ENCODE measurements around the gene LYRM1. TPM values are rescaled to one million over a fixed set of nuclear protein-coding genes. Genes with fewer than 3 reads are reported as not detected.
"Not testable (repeated sequence)": the region's sequence is repeated elsewhere in the genome, so short reads cannot be mapped to it uniquely, and the experiment has no call there.

Gene LYRM1
- total and polyA plus RNA-seq, 2 experiments from 2014 or later, result 57.3 to 60.0 TPM

- Histone ChIP-seq H3K9me2 (replicated peaks; ENCODE audit: insufficient read depth) (no peaks in the 10 kb centered on the region), H4K20me1 (ENCODE audit: insufficient read depth, poor library complexity, severe bottlenecking) (no peaks in the 10 kb centered on the region), H3K9me3 (ENCODE audit: low read depth) (no peaks in the 10 kb centered on the region), H3K4me2 (no peak overlapping the region), H3K79me2 (no peaks in the 10 kb centered on the region), H3K36me3 (replicated peaks; ENCODE audit: insufficient read depth, low read depth) (no peaks in the 10 kb centered on the region), H3K27ac (no peak overlapping the region), H2AFZ (no peak overlapping the region), H3K27me3 (no peaks in the 10 kb centered on the region), H3K4me3 (no peak overlapping the region), H3K4me1 (ENCODE audit: insufficient read depth) (no peaks in the 10 kb centered on the region)
- no peak for TF ChIP-seq CTCF (IDR thresholded peaks at IDR 0.05; ENCODE audit: poor library complexity)
- no peak for TF ChIP-seq EZH2phosphoT487 (IDR thresholded peaks at IDR 0.05; ENCODE audit: low read depth, severe bottlenecking, unreplicated experiment)
- no peak for TF ChIP-seq EZH2 (IDR thresholded peaks at IDR 0.05; ENCODE audit: borderline replicate concordance)
- 75% methylated on average over 2 of the region's 3 CpGs for WGBS (ENCODE audit: low lambda C conversion rate, missing lambda C conversion rate)
- DNase-seq (ENCODE audit: low spot score), result no peak
Observed at GRCh38 chr16:20968765-20969164, 68.2 kb downstream of the LYRM1 start.

GRCh38 chr16:20969386-20969785 is 68.8 kb downstream of the LYRM1 start:
- no peak overlapping the region for H3K4me3 ChIP-seq
- TF ChIP-seq CTCF (IDR thresholded peaks at IDR 0.05; ENCODE audit: poor library complexity) (no peak), EZH2 (IDR thresholded peaks at IDR 0.05; ENCODE audit: borderline replicate concordance) (no peak), EZH2phosphoT487 (IDR thresholded peaks at IDR 0.05; ENCODE audit: low read depth, severe bottlenecking, unreplicated experiment) (no peak)
- no peaks in the 10 kb centered on the region for H3K36me3 ChIP-seq (replicated peaks; ENCODE audit: insufficient read depth, low read depth)
- H2AFZ ChIP-seq, result no peak overlapping the region
- no peaks in the 10 kb centered on the region for H3K27me3 ChIP-seq
- no peaks in the 10 kb centered on the region for H4K20me1 ChIP-seq (ENCODE audit: insufficient read depth, poor library complexity, severe bottlenecking)
- no peaks in the 10 kb centered on the region for H3K4me1 ChIP-seq (ENCODE audit: insufficient read depth)
- H3K27ac ChIP-seq, result no peak overlapping the region
- H3K9me3 ChIP-seq (ENCODE audit: low read depth), result no peaks in the 10 kb centered on the region
- no peaks in the 10 kb centered on the region for H3K79me2 ChIP-seq
- DNase-seq (ENCODE audit: low spot score), result no peak
- no peak overlapping the region for H3K4me2 ChIP-seq
- 90% methylated on average over 5 of the region's 5 CpGs for WGBS (ENCODE audit: low lambda C conversion rate, missing lambda C conversion rate)
- H3K9me2 ChIP-seq (replicated peaks; ENCODE audit: insufficient read depth), result no peaks in the 10 kb centered on the region

DNA sequence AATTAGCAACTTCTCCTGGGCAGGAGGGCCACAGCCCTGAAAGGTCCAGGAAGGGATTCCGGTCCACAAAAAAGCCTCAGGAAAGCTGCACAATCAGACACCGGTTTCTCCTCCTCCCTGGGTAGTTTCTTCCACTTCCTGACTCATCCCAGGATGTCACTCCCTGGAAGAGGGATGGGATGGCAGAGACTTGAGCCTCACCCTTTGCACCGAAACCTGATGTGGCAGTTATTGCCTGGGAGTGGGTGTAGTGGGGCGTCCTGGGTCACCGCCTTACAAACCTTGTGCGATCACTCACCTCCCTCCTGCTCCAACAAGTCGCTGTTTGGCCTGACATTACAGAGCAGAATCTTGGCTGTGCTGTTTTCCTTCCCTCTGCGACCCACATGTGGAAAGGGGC is 70.8 kb downstream of the LYRM1 start:
- no peaks in the 10 kb centered on the region for H3K79me2 ChIP-seq
- H4K20me1 ChIP-seq (ENCODE audit: insufficient read depth, poor library complexity, severe bottlenecking), result no peaks in the 10 kb centered on the region
- H3K4me2 ChIP-seq, result no peak overlapping the region
- WGBS (ENCODE audit: low lambda C conversion rate, missing lambda C conversion rate), result 86% methylated on average over 8 of the region's 8 CpGs
- no peaks in the 10 kb centered on the region for H3K4me1 ChIP-seq (ENCODE audit: insufficient read depth)
- no peak overlapping the region for H3K27ac ChIP-seq
- H2AFZ ChIP-seq, result no peak overlapping the region
- DNase-seq (ENCODE audit: low spot score), result no peak
- TF ChIP-seq CTCF (IDR thresholded peaks at IDR 0.05; ENCODE audit: poor library complexity) (no peak), EZH2 (IDR thresholded peaks at IDR 0.05; ENCODE audit: borderline replicate concordance) (no peak), EZH2phosphoT487 (IDR thresholded peaks at IDR 0.05; ENCODE audit: low read depth, severe bottlenecking, unreplicated experiment) (no peak)
- H3K9me2 ChIP-seq (replicated peaks; ENCODE audit: insufficient read depth), result no peaks in the 10 kb centered on the region
- no peaks in the 10 kb centered on the region for H3K9me3 ChIP-seq (ENCODE audit: low read depth)
- no peaks in the 10 kb centered on the region for H3K36me3 ChIP-seq (replicated peaks; ENCODE audit: insufficient read depth, low read depth)
- no peaks in the 10 kb centered on the region for H3K27me3 ChIP-seq
- H3K4me3 ChIP-seq, result no peak overlapping the region

DNA sequence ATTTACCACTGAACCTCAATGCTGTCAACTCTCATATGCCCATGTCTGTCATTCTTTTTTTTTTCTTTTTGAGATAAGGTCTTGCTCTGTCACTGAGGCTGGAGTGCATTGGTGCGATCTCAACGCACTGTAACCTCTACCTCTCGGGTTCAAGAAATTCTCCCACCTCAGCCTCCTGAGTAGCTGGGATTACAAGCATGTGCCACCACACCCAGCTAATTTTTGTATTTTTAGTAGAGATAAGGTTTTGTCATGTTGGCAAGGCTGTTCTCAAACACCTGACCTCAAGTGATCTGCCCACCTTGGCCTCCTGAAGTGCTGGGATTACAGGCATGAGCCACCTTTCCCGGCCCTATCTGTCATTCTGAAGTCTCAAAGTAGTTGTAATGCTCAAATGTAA is 72.6 kb downstream of the LYRM1 start:
- H3K4me3 ChIP-seq; H3K9me2 ChIP-seq (replicated peaks; ENCODE audit: insufficient read depth); H3K4me2 ChIP-seq; H3K36me3 ChIP-seq (replicated peaks; ENCODE audit: insufficient read depth, low read depth); H3K79me2 ChIP-seq; H3K9me3 ChIP-seq (ENCODE audit: low read depth); H3K4me1 ChIP-seq (ENCODE audit: insufficient read depth); H3K27ac ChIP-seq; DNase-seq (ENCODE audit: low spot score); H4K20me1 ChIP-seq (ENCODE audit: insufficient read depth, poor library complexity, severe bottlenecking); H3K27me3 ChIP-seq; H2AFZ ChIP-seq: not testable (repeated sequence)
- 90% methylated on average over 4 of the region's 4 CpGs for WGBS (ENCODE audit: low lambda C conversion rate, missing lambda C conversion rate)

Other genes starting within 250 kb of the LYRM1 start
- 0.47 and 0.48 TPM in 2 replicates for gene ACSM1, start 203.1 kb upstream of the LYRM1 start, total RNA-seq
- gene ACSM1, start 203.1 kb upstream of the LYRM1 start, polyA plus RNA-seq, result 0.51 and 0.75 TPM in 2 replicates
- 42.7 and 51.6 TPM in 2 replicates for gene THUMPD1, start 159.0 kb upstream of the LYRM1 start, total RNA-seq
- 27.3 and 27.7 TPM in 2 replicates for gene THUMPD1, start 159.0 kb upstream of the LYRM1 start, polyA plus RNA-seq
- 26.5 and 46.7 TPM in 2 replicates for gene ACSM3, start 136.8 kb upstream of the LYRM1 start, total RNA-seq
- gene ACSM3, start 136.8 kb upstream of the LYRM1 start, polyA plus RNA-seq, result 14.5 and 18.9 TPM in 2 replicates
- 20.8 and 26.9 TPM in 2 replicates for gene ERI2, start 94.3 kb upstream of the LYRM1 start, total RNA-seq
- 6.9 and 19.1 TPM in 2 replicates for gene ERI2, start 94.3 kb upstream of the LYRM1 start, polyA plus RNA-seq
- 3.6 and 9.4 TPM in 2 replicates for gene REXO5, start 94.2 kb upstream of the LYRM1 start, total RNA-seq
- gene REXO5, start 94.2 kb upstream of the LYRM1 start, polyA plus RNA-seq, result 2.9 and 3.5 TPM in 2 replicates
- gene DCUN1D3, start 413 bp upstream of the LYRM1 start, total RNA-seq, result 38.1 and 40.3 TPM in 2 replicates
- 10.3 and 15.0 TPM in 2 replicates for gene DCUN1D3, start 413 bp upstream of the LYRM1 start, polyA plus RNA-seq

Measured in hepatocyte (in vitro differentiated cells).